Ovary (tissue), 3 donors: ENCODE measurements around the gene NEDD4L.

Experiments used
- CTCF ChIP-seq, 3 donors: fragments of 450-650 bp in 2 of 3; fragments of 200-600 bp in 1 of 3; IDR thresholded peaks; one replicate each; pipeline versions ENCODE4 v1.5.1 to v1.8.0; 2016 to 2022; ENCODE audit warnings: antibody characterized with exemption in 3 of 3, mild to moderate bottlenecking in 1 of 3
- EP300 ChIP-seq: sonication (generic); formaldehyde crosslinking; IDR thresholded peaks from one replicate; pipeline ENCODE4 v1.6.1; 2017; ENCODE audit warnings: antibody characterized with exemption
- POLR2A ChIP-seq: fragments of 450-650 bp; IDR thresholded peaks from one replicate; pipeline ENCODE4 v1.6.1; 2017; ENCODE audit warnings: antibody characterized with exemption, mild to moderate bottlenecking, moderate library complexity
- donor health status: DM: no; HTN: no; CAD: no.

- no peak for TF ChIP-seq CTCF (IDR thresholded peaks at IDR 0.05)
- TF ChIP-seq POLR2A, result no peak
- TF ChIP-seq EP300, result no peak
Measured at GRCh38 chr18:58381676-58382411, 337.8 kb downstream of the NEDD4L start.
